HepG2 (cell line): ENCODE data around the gene RETN. TPM values are rescaled to one million over a fixed set of nuclear protein-coding genes. Genes with fewer than 3 reads are reported as not detected.

ENCODE experiments used
- DNMT3B ChIP-seq: conservative IDR thresholded peaks from 2 replicates; pipeline ENCODE4 v1.6.1; 2016; ENCODE audit warnings: missing biosample characterization, control low read depth
- HOXA7 ChIP-seq: sonication (generic); formaldehyde crosslinking; IDR thresholded peaks from 2 replicates; pipeline ENCODE4 v1.8.1; 2022; ENCODE audit warnings: mild to moderate bottlenecking, missing genetic modification reagents, moderate library complexity
- MEIS1 ChIP-seq: sonication (generic); formaldehyde crosslinking; IDR thresholded peaks from 2 replicates; pipeline ENCODE4 v1.9.0; 2021; ENCODE audit warnings: mild to moderate bottlenecking, missing genetic modification reagents, moderate library complexity, borderline replicate concordance
- PAWR ChIP-seq: sonication (generic); formaldehyde crosslinking; IDR thresholded peaks from 2 replicates; pipeline ENCODE4 v1.4.0; 2020; ENCODE audit warnings: missing genetic modification reagents, mild to moderate bottlenecking, borderline replicate concordance
- RAD21 ChIP-seq: fragments of 450-650 bp; formaldehyde crosslinking; IDR thresholded peaks from 2 replicates; pipeline ENCODE4 v1.5.0; 2020; ENCODE audit warnings: mild to moderate bottlenecking
- U2AF1 ChIP-seq: fragments of 200-400 bp; formaldehyde crosslinking; optimal IDR thresholded peaks from 2 replicates; pipeline ENCODE3; 2017; ENCODE audit warnings: mild to moderate bottlenecking, low read depth, low read length
- ZFY ChIP-seq: sonication (generic); formaldehyde crosslinking; IDR thresholded peaks from 2 replicates; pipeline ENCODE4 v1.4.0; 2020; ENCODE audit warnings: missing genetic modification reagents
- ZIK1 ChIP-seq: sonication (generic); formaldehyde crosslinking; IDR thresholded peaks from 2 replicates; pipeline ENCODE4 v1.5.0; 2020; ENCODE audit warnings: mild to moderate bottlenecking, low read depth, missing genetic modification reagents, borderline replicate concordance
- ZNF138 ChIP-seq: sonication (generic); formaldehyde crosslinking; IDR thresholded peaks from 2 replicates; pipeline ENCODE4 v1.5.0; 2020; ENCODE audit warnings: mild to moderate bottlenecking, low read depth, missing genetic modification reagents
- ZNF468 ChIP-seq: sonication (generic); formaldehyde crosslinking; IDR thresholded peaks from 2 replicates; pipeline ENCODE4 v1.8.0; 2022; ENCODE audit warnings: mild to moderate bottlenecking, moderate library complexity, missing genetic modification reagents
- ZNF589 ChIP-seq: sonication (generic); formaldehyde crosslinking; conservative IDR thresholded peaks from 2 replicates; pipeline ENCODE4 v1.8.0; 2022; ENCODE audit warnings: mild to moderate bottlenecking, moderate library complexity, missing genetic modification reagents
- ZNF660 ChIP-seq: sonication (generic); formaldehyde crosslinking; IDR thresholded peaks from 2 replicates; pipeline ENCODE4 v1.5.1; 2020; ENCODE audit warnings: mild to moderate bottlenecking, low read depth, missing genetic modification reagents, borderline replicate concordance
- ZNF670 ChIP-seq: sonication (generic); formaldehyde crosslinking; IDR thresholded peaks from 2 replicates; pipeline ENCODE4 v1.8.0; 2022; ENCODE audit warnings: mild to moderate bottlenecking, missing genetic modification reagents, borderline replicate concordance
- ZNF672 ChIP-seq: sonication (generic); formaldehyde crosslinking; IDR thresholded peaks from 2 replicates; pipeline ENCODE4 v1.8.1; 2022; ENCODE audit warnings: missing genetic modification reagents
- ZNF724P ChIP-seq: sonication (generic); formaldehyde crosslinking; IDR thresholded peaks from 2 replicates; pipeline ENCODE4 v1.8.0; 2022; ENCODE audit warnings: missing genetic modification reagents, borderline replicate concordance
- ZNF737 ChIP-seq: sonication (generic); formaldehyde crosslinking; IDR thresholded peaks from 2 replicates; pipeline ENCODE4 v1.5.0; 2020; ENCODE audit warnings: missing genetic modification reagents, mild to moderate bottlenecking, borderline replicate concordance
- ZNF781 ChIP-seq: sonication (generic); formaldehyde crosslinking; IDR thresholded peaks from 2 replicates; pipeline ENCODE4 v1.5.1; 2020; ENCODE audit warnings: borderline replicate concordance, mild to moderate bottlenecking, missing genetic modification reagents; ENCODE audit errors: not compliant biosample characterization
- polyA plus RNA-seq, 8 experiments: library from polyadenylated mRNA; depleted of rRNA in 3 of 8; stranded (reverse) in 7 of 8; unstranded in 1 of 8; fragments of >200 nt; fragmentation: Illumina TruSeq in 4 of 8; extraction: Trizol in 4 of 8; gene quantifications; 2 replicates each; pipeline versions ENCODE4 v1.2.1 to v1.2.3, GENCODE V29; 2011 to 2016; ENCODE audit warnings: low read depth in 4 of 8, missing spikeins in 1 of 8, mixed read lengths in 1 of 8; ENCODE audit not compliant: insufficient read depth in 1 of 8
- total RNA-seq, 5 experiments: library from RNA; depleted of rRNA; stranded (reverse); fragments of >200 nt; fragmentation: Illumina TruSeq; extraction: Trizol; gene quantifications; 2 replicates each; pipeline ENCODE4 v1.2.3, GENCODE V29; 2016; ENCODE audit warnings: low read depth in 1 of 5
- TF ChIP-seq, protein P1 (sequence below): IDR thresholded peaks from 2 replicates; pipeline ENCODE4 v1.6.1; 2016
- TF ChIP-seq, protein P2 (sequence below): sonication (generic); formaldehyde crosslinking; IDR thresholded peaks from 2 replicates; pipeline ENCODE4 v1.5.0; 2020; ENCODE audit warnings: missing genetic modification reagents
- TF ChIP-seq, protein P3 (sequence below), 2 experiments: fragments of 450-650 bp in 1 of 2; sonication (generic) in 1 of 2; formaldehyde crosslinking; IDR thresholded peaks; 2 replicates each; pipeline versions ENCODE4 v1.5.0 to v1.8.0; 2020 to 2022; ENCODE audit warnings: mild to moderate bottlenecking in 1 of 2, missing genetic modification reagents in 1 of 2
- TF ChIP-seq, protein P4 (sequence below): fragments of 450-650 bp; IDR thresholded peaks from 2 replicates; pipeline ENCODE4 v1.6.1; 2017
- TF ChIP-seq, protein P5 (sequence below): sonication (generic); formaldehyde crosslinking; IDR thresholded peaks from 2 replicates; pipeline ENCODE4 v1.8.0; 2023; ENCODE audit warnings: mild to moderate bottlenecking, missing genetic modification reagents
- TF ChIP-seq, protein P6 (sequence below): IDR thresholded peaks from 2 replicates; pipeline ENCODE4 v1.6.1; 2018; ENCODE audit warnings: missing genetic modification reagents, mild to moderate bottlenecking, missing compliant biosample characterization

RETN gene
- total and polyA plus RNA-seq, 2 of the 13 experiments (the other 11 are each of a cell fraction or from before 2014, with no cell fraction given), result not detected

DNA sequence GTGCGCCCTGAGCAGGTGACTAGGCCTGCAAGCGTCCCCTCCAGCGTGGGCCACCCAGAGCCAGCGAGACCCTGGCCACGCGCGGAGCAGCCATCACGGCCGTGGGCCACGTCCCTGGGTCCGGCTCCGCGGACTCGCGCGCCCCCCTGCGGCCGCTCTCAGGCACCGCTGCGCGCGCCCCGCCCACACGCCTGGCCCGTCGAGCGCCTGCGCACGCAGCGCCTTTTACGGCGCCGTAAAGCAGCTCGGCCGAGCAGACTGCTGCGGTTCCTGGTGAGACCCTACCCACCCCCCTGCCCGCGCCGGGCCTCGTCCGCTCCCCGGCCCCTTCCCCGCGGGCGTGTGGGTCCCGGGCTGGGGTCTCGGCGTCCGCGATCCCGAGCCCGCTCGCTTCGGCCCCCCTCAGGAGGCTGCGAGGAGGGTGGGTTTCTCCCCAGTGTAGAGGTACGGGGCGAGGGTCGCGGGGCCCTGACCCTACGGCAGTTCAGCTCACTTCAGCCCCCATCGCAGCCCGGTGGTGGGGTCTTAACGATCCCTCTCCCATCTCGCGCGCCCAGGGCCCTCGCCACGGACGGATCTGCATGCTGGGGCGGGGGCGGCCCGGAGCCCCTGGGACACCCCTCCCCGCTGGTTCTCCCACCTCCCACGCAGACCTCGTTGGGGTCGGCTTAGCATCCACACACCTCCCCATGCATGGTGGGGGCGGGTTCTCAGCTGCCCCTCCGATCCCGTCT is 11.9 kb downstream of the RETN start, which contains the start of gene TRAPPC5 (continued):
- TF ChIP-seq MEIS1, result peak; percentile 15; the same call in 1 of the 2 replicates
- TF ChIP-seq ZNF670, result no peak
- TF ChIP-seq ZIK1 (CRISPR knock-in tag), result peak; percentile 70; the same call in 1 of the 2 replicates
- TF ChIP-seq, protein P1, sequence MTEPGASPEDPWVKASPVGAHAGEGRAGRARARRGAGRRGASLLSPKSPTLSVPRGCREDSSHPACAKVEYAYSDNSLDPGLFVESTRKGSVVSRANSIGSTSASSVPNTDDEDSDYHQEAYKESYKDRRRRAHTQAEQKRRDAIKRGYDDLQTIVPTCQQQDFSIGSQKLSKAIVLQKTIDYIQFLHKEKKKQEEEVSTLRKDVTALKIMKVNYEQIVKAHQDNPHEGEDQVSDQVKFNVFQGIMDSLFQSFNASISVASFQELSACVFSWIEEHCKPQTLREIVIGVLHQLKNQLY (CRISPR knock-in tag), result no peak
- TF ChIP-seq, protein P2, sequence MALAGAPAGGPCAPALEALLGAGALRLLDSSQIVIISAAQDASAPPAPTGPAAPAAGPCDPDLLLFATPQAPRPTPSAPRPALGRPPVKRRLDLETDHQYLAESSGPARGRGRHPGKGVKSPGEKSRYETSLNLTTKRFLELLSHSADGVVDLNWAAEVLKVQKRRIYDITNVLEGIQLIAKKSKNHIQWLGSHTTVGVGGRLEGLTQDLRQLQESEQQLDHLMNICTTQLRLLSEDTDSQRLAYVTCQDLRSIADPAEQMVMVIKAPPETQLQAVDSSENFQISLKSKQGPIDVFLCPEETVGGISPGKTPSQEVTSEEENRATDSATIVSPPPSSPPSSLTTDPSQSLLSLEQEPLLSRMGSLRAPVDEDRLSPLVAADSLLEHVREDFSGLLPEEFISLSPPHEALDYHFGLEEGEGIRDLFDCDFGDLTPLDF (CRISPR knock-in tag), result no peak
- peak; percentile 99 for TF ChIP-seq RAD21 (CRISPR knock-in tag)
- TF ChIP-seq ZNF468, result no peak
- TF ChIP-seq ZNF737 (CRISPR knock-in tag), result no peak
- TF ChIP-seq DNMT3B, result no peak
- TF ChIP-seq, protein P3, sequence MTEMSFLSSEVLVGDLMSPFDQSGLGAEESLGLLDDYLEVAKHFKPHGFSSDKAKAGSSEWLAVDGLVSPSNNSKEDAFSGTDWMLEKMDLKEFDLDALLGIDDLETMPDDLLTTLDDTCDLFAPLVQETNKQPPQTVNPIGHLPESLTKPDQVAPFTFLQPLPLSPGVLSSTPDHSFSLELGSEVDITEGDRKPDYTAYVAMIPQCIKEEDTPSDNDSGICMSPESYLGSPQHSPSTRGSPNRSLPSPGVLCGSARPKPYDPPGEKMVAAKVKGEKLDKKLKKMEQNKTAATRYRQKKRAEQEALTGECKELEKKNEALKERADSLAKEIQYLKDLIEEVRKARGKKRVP (CRISPR knock-in tag; IDR thresholded peaks at IDR 0.05), result no peak
- TF ChIP-seq ZNF724P (CRISPR knock-in tag), result peak; percentile 88; the same call in 1 of the 2 replicates
- TF ChIP-seq, protein P4, sequence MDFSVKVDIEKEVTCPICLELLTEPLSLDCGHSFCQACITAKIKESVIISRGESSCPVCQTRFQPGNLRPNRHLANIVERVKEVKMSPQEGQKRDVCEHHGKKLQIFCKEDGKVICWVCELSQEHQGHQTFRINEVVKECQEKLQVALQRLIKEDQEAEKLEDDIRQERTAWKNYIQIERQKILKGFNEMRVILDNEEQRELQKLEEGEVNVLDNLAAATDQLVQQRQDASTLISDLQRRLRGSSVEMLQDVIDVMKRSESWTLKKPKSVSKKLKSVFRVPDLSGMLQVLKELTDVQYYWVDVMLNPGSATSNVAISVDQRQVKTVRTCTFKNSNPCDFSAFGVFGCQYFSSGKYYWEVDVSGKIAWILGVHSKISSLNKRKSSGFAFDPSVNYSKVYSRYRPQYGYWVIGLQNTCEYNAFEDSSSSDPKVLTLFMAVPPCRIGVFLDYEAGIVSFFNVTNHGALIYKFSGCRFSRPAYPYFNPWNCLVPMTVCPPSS, result no peak
- no peak for TF ChIP-seq HOXA7 (CRISPR knock-in tag)
- no peak for TF ChIP-seq ZNF672 (CRISPR knock-in tag)
- TF ChIP-seq, protein P5, sequence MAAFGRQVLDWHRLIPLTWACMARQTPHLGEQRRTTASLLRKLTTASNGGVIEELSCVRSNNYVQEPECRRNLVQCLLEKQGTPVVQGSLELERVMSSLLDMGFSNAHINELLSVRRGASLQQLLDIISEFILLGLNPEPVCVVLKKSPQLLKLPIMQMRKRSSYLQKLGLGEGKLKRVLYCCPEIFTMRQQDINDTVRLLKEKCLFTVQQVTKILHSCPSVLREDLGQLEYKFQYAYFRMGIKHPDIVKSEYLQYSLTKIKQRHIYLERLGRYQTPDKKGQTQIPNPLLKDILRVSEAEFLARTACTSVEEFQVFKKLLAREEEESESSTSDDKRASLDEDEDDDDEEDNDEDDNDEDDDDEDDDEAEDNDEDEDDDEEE (CRISPR knock-in tag), result peak; percentile 77; the same call in 1 of the 2 replicates
- no peak for TF ChIP-seq ZNF781
- TF ChIP-seq ZNF138, result no peak; the same call in 1 of the 2 replicates
- TF ChIP-seq ZFY (CRISPR knock-in tag), result peak; percentile 90
- TF ChIP-seq, protein P6, sequence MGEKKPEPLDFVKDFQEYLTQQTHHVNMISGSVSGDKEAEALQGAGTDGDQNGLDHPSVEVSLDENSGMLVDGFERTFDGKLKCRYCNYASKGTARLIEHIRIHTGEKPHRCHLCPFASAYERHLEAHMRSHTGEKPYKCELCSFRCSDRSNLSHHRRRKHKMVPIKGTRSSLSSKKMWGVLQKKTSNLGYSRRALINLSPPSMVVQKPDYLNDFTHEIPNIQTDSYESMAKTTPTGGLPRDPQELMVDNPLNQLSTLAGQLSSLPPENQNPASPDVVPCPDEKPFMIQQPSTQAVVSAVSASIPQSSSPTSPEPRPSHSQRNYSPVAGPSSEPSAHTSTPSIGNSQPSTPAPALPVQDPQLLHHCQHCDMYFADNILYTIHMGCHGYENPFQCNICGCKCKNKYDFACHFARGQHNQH, result peak; percentile 66; the same call in 1 of the 2 replicates
- no peak for TF ChIP-seq U2AF1
- no peak for TF ChIP-seq ZNF589
- TF ChIP-seq ZNF660 (CRISPR knock-in tag), result no peak
- TF ChIP-seq PAWR, result no peak
